Esophagus squamous epithelium (tissue), 4 donors: ENCODE measurements around the gene C12orf50.

Source experiments
- CTCF ChIP-seq, 6 experiments: fragments of 450-650 bp in 4 of 6; fragments of 200-600 bp in 2 of 6; sonication (generic) in 2 of 6; IDR thresholded peaks; one replicate each; pipeline ENCODE4 v1.5.1; 2016 to 2019; ENCODE audit warnings: antibody characterized with exemption in 6 of 6, mild to moderate bottlenecking in 4 of 6, moderate library complexity in 4 of 6
- POLR2A ChIP-seq, 4 donors: fragments of 450-650 bp; IDR thresholded peaks; one replicate each; pipeline ENCODE4 v1.6.1; 2017; ENCODE audit warnings: antibody characterized with exemption in 4 of 4, mild to moderate bottlenecking in 4 of 4, moderate library complexity in 3 of 4

GRCh38 chr12:87943023-87943422 lies 86.2 kb downstream of the C12orf50 start:
- TF ChIP-seq CTCF (IDR thresholded peaks at IDR 0.05), result no peak
- TF ChIP-seq POLR2A (IDR thresholded peaks at IDR 0.05), result no peak
